K562 (cell line): ENCODE data around the gene ZBED4. TPM values are rescaled to one million over a fixed set of nuclear protein-coding genes. Genes with fewer than 3 reads are reported as not detected.

Source experiments
- ATAC-seq: fragments of 200-7000 bp; cut with Tn5 transposase; 3 replicates; pipeline ENCODE4 v1.9.1; 2020; ENCODE audit warnings: moderate library complexity
- Bru-seq: library from RNA; stranded (reverse); fragments of 400-500 nt; gene quantifications from one replicate; lab custom pipeline; 2021; lab: Mats Ljungman, UMichigan
- BruChase-seq, 2 experiments: library from RNA; stranded (reverse); fragments of 400-500 nt; gene quantifications; one replicate each; lab custom pipeline; 2021; lab: Mats Ljungman, UMichigan
- BruUV-seq: library from RNA; stranded (reverse); fragments of 400-500 nt; replicated peaks from 2 replicates; lab custom pipeline; 2021; lab: Mats Ljungman, UMichigan
- CTCF ChIA-PET: fragments of 300-600 bp; formaldehyde crosslinking; extraction: SDS; loops from one replicate; lab custom pipeline; 2021; ENCODE audit warnings: low intra/inter-chr PET ratio; lab: Yijun Ruan, JAX
- POLR2A ChIA-PET: fragments of 300-600, 350-650 bp; sonication (Branson Sonifier 250); formaldehyde crosslinking; extraction: SDS; loops from one replicate; lab custom pipeline; 2021; ENCODE audit warnings: antibody characterized with exemption, inconsistent platforms; lab: Yijun Ruan, JAX
- DNase-seq, 4 experiments: peaks; one replicate each; pipeline versions ENCODE4 v3.0.0 to v3.0.0-alpha.2; 2011 to 2018; ENCODE audit warnings: low spot score in 3 of 4, mixed read lengths in 3 of 4; ENCODE audit errors: extremely low read depth in 1 of 4
- FAIRE-seq: peaks from 2 replicates; lab custom pipeline; 2011; peaks lifted over from hg19 to GRCh38; lab: Jason Lieb, UNC
- H2AFZ ChIP-seq: 2 replicates; pipeline ENCODE4 v1.6.0; 2011; ENCODE audit warnings: low read depth, low read length, control low read depth, inconsistent platforms
- H3K27ac ChIP-seq: fragments of 200-600 bp; 3 replicates; pipeline ENCODE4 v1.8.0; 2011; ENCODE audit warnings: low read depth, mild to moderate bottlenecking, control low read depth, inconsistent platforms, low read length, moderate library complexity, mixed read lengths; ENCODE audit errors: extremely low read depth
- H3K27me3 ChIP-seq, 2 experiments: fragments of 300-600 bp in 1 of 2; 2 replicates in 1 of 2; 3 replicates in 1 of 2; pipeline versions ENCODE4 v1.6.0 to v1.8.0; 2011; ENCODE audit warnings: inconsistent platforms in 2 of 2, low read length in 2 of 2, mild to moderate bottlenecking in 1 of 2, mixed read lengths in 1 of 2, moderate library complexity in 1 of 2; ENCODE audit not compliant: control insufficient read depth in 2 of 2, insufficient read depth in 2 of 2
- H3K36me3 ChIP-seq: fragments of 300-600 bp; 3 replicates; pipeline ENCODE4 v1.8.0; 2011; ENCODE audit warnings: mild to moderate bottlenecking, low read length, inconsistent platforms; ENCODE audit not compliant: control insufficient read depth, insufficient read depth
- H3K4me1 ChIP-seq, 2 experiments: fragments of 200-600 bp in 1 of 2; replicated peaks in 1 of 2; 2 replicates in 1 of 2; 3 replicates in 1 of 2; pipeline versions ENCODE4 v1.5.1 to v1.8.0; 2011; ENCODE audit warnings: inconsistent platforms in 2 of 2, low read length in 2 of 2, mild to moderate bottlenecking in 1 of 2, mixed read lengths in 1 of 2, moderate library complexity in 1 of 2; ENCODE audit not compliant: control insufficient read depth in 2 of 2, insufficient read depth in 2 of 2
- H3K4me2 ChIP-seq: 2 replicates; pipeline ENCODE4 v1.6.1; 2011; ENCODE audit warnings: low read length, control low read depth, inconsistent platforms, mixed read lengths; ENCODE audit not compliant: insufficient read depth
- H3K4me3 ChIP-seq: fragments of 200-600 bp; sonication (generic), shearing (Covaris generic); 2 replicates; pipeline ENCODE4 v1.5.1; 2016; ENCODE audit warnings: control low read depth, inconsistent platforms
- H3K79me2 ChIP-seq: fragments of 200-600 bp; 3 replicates; pipeline ENCODE4 v1.8.0; 2011; ENCODE audit warnings: low read length, inconsistent platforms; ENCODE audit not compliant: control insufficient read depth, insufficient read depth
- H3K9ac ChIP-seq, 2 experiments: 2 replicates each; pipeline versions ENCODE4 v1.6.0 to v1.6.1; 2011; ENCODE audit warnings: low read depth in 2 of 2, low read length in 2 of 2, control low read depth in 1 of 2, inconsistent platforms in 1 of 2, mild to moderate bottlenecking in 1 of 2, mixed read lengths in 1 of 2; ENCODE audit not compliant: insufficient read depth in 1 of 2
- H3K9me1 ChIP-seq: one replicate; pipeline ENCODE4 v1.6.0; 2011; ENCODE audit warnings: inconsistent platforms, mild to moderate bottlenecking, low read length, moderate library complexity; ENCODE audit not compliant: control insufficient read depth, insufficient read depth
- H3K9me3 ChIP-seq: replicated peaks from 2 replicates; pipeline ENCODE4 v1.5.1; 2011; ENCODE audit warnings: low read depth, low read length, inconsistent platforms; ENCODE audit not compliant: control insufficient read depth, insufficient read depth
- H4K20me1 ChIP-seq: replicated peaks from 2 replicates; pipeline ENCODE4 v1.6.1; 2011; ENCODE audit warnings: low read length, inconsistent platforms, mixed read lengths; ENCODE audit not compliant: control insufficient read depth, insufficient read depth
- DPF2 ChIP-seq: fragments of 450-650 bp; IDR thresholded peaks from 2 replicates; pipeline ENCODE4 v1.6.1; 2016
- HLTF ChIP-seq: fragments of 450-650 bp; IDR thresholded peaks from 2 replicates; pipeline ENCODE4 v1.6.1; 2016
- POLR2AphosphoS5 ChIP-seq: IDR thresholded peaks from 2 replicates; pipeline ENCODE4 v1.6.1; 2011; ENCODE audit warnings: mild to moderate bottlenecking, low read depth, low read length, moderate library complexity; ENCODE audit not compliant: control insufficient read depth, insufficient read depth
- RBM34 ChIP-seq: fragments of 200-400 bp; formaldehyde crosslinking; IDR thresholded peaks from 2 replicates; pipeline ENCODE4 v1.6.1; 2018; ENCODE audit warnings: low read length, borderline replicate concordance; ENCODE audit not compliant: insufficient read depth
- ZNF444 ChIP-seq: fragments of 250-450 bp; sonication (Bioruptor Pico); IDR thresholded peaks from 2 replicates; pipeline ENCODE4 v1.4.0; 2020; ENCODE audit warnings: mild to moderate bottlenecking, moderate library complexity
- ZNF511 ChIP-seq: sonication (generic); formaldehyde crosslinking; IDR thresholded peaks from 2 replicates; pipeline ENCODE4 v1.8.0; 2022; ENCODE audit warnings: mild to moderate bottlenecking, missing genetic modification reagents
- WGBS: fragments of 100-300 bp; shearing (Covaris generic); methylation state at CpG from one replicate; pipeline ENCODE4 v1.1.6; 2016; ENCODE audit warnings: low coverage, mixed read lengths; ENCODE audit not compliant: insufficient coverage; ENCODE audit errors: missing lambda C conversion rate; 5-methylcytosine and 5-hydroxymethylcytosine counted together
- in situ Hi-C: fragments of 300-500 bp; cut with MboI; formaldehyde crosslinking; loops from 4 replicates; pipeline ENCODE4 v1.15.0; 2018; ENCODE audit warnings: inconsistent platforms, mixed read lengths
- intact Hi-C: fragments of 100-400 bp; cut with micrococcal nuclease; formaldehyde crosslinking; loops from 2 replicates; pipeline ENCODE4 v1.14.2; 2022
- long read RNA-seq, 3 experiments: library from polyadenylated mRNA in 2 of 3; library from RNA in 1 of 3; unstranded in 2 of 3; stranded (forward) in 1 of 3; transcript quantifications; one replicate each; pipeline ENCODE4 v2.0.0, GENCODE V29; 2019 to 2022
- polyA minus RNA-seq, 3 experiments: library from RNA; depleted of rRNA, polyadenylated mRNA; stranded (reverse); fragments of >200 nt; gene quantifications; 2 replicates each; pipeline ENCODE4 v1.2.3, GENCODE V29; 2011
- polyA plus RNA-seq, 8 experiments: library from polyadenylated mRNA; depleted of rRNA in 4 of 8; stranded (reverse) in 5 of 8; unstranded in 3 of 8; fragments of >200 nt; fragmentation: Nextera tagmentation in 2 of 8; fragmentation: Illumina TruSeq in 1 of 8; extraction: Ambion mirVana in 2 of 8; extraction: Trizol in 1 of 8; gene quantifications; 2 replicates each; pipeline versions ENCODE4 v1.2.1 to v1.2.3, GENCODE V29; 2011 to 2014; ENCODE audit warnings: inconsistent platforms in 1 of 8, missing spikeins in 1 of 8
- total RNA-seq, 7 experiments: library from RNA; depleted of rRNA in 6 of 7; stranded (reverse); fragments of >200 nt in 6 of 7; fragmentation: Illumina TruSeq in 2 of 7; extraction: Trizol in 2 of 7; gene quantifications; 2 replicates each; pipeline versions ENCODE4 v1.2.1 to v1.2.3, GENCODE V29; 2011 to 2021; ENCODE audit warnings: low replicate concordance in 1 of 7
- TF ChIP-seq, protein P1 (sequence below): fragments of 250-450 bp; sonication (Bioruptor Pico); IDR thresholded peaks from 2 replicates; pipeline ENCODE4 v1.4.0; 2020; ENCODE audit warnings: mild to moderate bottlenecking, moderate library complexity, borderline replicate concordance

ZBED4 gene
- total RNA-seq (2011; cell fraction: chromatin; rRNA removed; ENCODE audit: low replicate concordance), result 25.1 and 25.4 TPM in 2 replicates
- total RNA-seq (2011; cell fraction: nucleolus; rRNA removed), result 15.5 and 19.3 TPM in 2 replicates
- total RNA-seq (2011; cell fraction: nucleoplasm; rRNA removed), result 18.1 and 18.4 TPM in 2 replicates
- total RNA-seq (2014; rRNA removed) (8.1 and 11.0 TPM in 2 replicates), total RNA-seq (2014; rRNA removed; fragmentation: Illumina TruSeq; extraction: Trizol) (6.3 and 6.9 TPM in 2 replicates), total RNA-seq (2015; rRNA removed; fragmentation: Illumina TruSeq; extraction: Trizol) (7.3 and 7.4 TPM in 2 replicates), total RNA-seq (2021) (16.0 and 16.8 TPM in 2 replicates), polyA plus RNA-seq (2011; rRNA removed) (3.8 and 4.5 TPM in 2 replicates), polyA plus RNA-seq (2014; fragmentation: Illumina TruSeq; extraction: Trizol) (12.2 and 13.2 TPM in 2 replicates), polyA plus RNA-seq (2014; fragmentation: Nextera tagmentation; extraction: Ambion mirVana) (1 to 10 TPM; 1.5 to 1.6 TPM), polyA plus RNA-seq (2014; rRNA removed) (7.6 and 7.8 TPM in 2 replicates), polyA minus RNA-seq (2011; rRNA and poly(A)+ RNA removed) (5.3 and 6.0 TPM in 2 replicates), Bru-seq, nascent RNA (percentile 70 among the genes with signal in this experiment), BruChase-seq, experiment 1, labeled RNA remaining after a 2-hour chase (percentile 76 among the genes with signal in this experiment), BruChase-seq, experiment 2, labeled RNA remaining after a 6-hour chase (percentile 79 among the genes with signal in this experiment)
- 4.1 and 4.8 TPM in 2 replicates for polyA plus RNA-seq (2011; cell fraction: cytosol; rRNA removed)
- polyA plus RNA-seq (2011; cell fraction: nucleus; rRNA removed), result 6.6 and 7.8 TPM in 2 replicates
- 9.9 and 10.0 TPM in 2 replicates for polyA plus RNA-seq (2012)
- 10.0 and 11.0 TPM in 2 replicates for polyA minus RNA-seq (2011; cell fraction: cytosol; rRNA and poly(A)+ RNA removed)
- polyA minus RNA-seq (2011; cell fraction: nucleus; rRNA and poly(A)+ RNA removed), result 3.5 and 5.0 TPM in 2 replicates
- long read RNA-seq, experiment 1, full-length matches to known transcripts, result 6 of 116 reads
- long read RNA-seq, experiment 1, partial matches to known transcripts, result 105 of 116 reads
- long read RNA-seq, experiment 1, other reads (novel, unspliced or antisense), result 5 of 116 reads
- long read RNA-seq, experiment 2, partial matches to known transcripts, result 0 of 15 reads
- long read RNA-seq, experiment 2, other reads (novel, unspliced or antisense), result 15 of 15 reads
- long read RNA-seq, experiment 3, partial matches to known transcripts, result 0 of 5 reads
- long read RNA-seq, experiment 3, other reads (novel, unspliced or antisense), result 5 of 5 reads

DNA sequence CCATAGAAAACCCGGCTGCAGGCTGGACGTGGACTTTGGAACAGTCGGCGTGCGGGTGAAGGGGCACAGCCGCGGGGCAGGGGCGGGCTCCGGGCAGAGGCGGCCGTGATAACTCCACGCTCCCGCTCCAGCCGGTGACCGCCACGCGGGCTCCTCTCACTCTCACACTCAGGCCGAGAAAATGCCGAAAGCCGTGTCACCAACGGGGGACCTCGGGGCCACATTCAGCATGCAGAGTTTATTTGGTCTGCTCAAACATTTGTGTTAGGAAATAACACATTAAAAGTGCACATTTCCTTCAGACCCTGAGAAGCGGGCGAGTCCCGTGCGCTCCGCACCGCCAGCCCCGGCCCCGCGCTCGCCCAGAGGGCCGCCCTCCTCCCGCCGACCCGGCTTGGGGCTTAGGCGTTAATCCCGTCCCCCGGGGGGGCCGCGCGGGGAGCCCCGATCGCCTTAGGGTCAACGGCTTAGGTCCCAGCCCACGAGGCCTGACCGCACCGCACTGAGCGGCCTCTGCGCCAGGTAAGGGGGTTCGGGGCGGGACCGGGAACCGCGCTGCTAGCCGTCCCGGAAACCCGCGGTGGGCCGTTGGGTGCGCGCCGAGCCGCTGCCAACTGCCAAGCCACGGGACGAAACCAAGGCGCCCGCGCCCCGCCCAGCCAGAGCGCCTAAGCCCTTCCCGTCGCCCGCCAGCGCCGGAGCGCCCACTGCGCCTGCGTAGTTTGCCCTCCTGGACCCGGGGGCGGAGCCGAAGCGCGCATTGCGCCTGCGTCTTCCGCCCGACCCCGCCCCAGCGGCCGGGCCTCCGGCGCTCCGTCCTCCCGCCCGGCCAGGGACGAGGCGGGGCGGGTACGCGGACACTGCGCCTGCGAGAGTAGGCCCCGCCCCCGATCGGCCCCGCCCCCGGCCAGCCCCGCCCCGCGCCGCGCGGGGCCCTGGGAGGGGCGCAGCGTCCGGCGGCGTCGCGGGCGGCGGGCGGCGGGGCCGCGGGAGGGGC lies at the start of gene ZBED4:
ZBED4 (plus strand) TSS at position 947 of the 997 bp plus-strand sequence. CDS start 29,819 bp downstream, outside the sequence.
- TSS peak; percentile 97 for BruUV-seq
- intact Hi-C loops, result no loop called here
- no peaks in the 10 kb centered on the region for H3K9me3 ChIP-seq
- DNase-seq (peak; percentile 94 to 98 (median 96)), ATAC-seq (peak; percentile 93), FAIRE-seq (peak; percentile 84)
- POLR2A ChIA-PET, result no interaction called here
- H3K4me3 ChIP-seq, result peak within 1 kb of the TSS; percentile 66
- peak within 1 kb of the TSS; percentile 89 for H2AFZ ChIP-seq
- H3K4me1 ChIP-seq, result peaks cover 11 to 59% of the 10 kb centered on the region in 2 experiments; a peak in 4 of 5 replicates
- peaks cover 38% of the 10 kb centered on the region for H3K79me2 ChIP-seq
- in situ Hi-C loops, result no loop called here
- H3K27me3 ChIP-seq, result peaks cover 2 to 6% of the 10 kb centered on the region in 2 experiments; a peak in 4 of 5 replicates
- WGBS, result 4% methylated on average over 44 of the region's 127 CpGs
- H3K9me1 ChIP-seq, result no peaks in the 10 kb centered on the region
- CTCF ChIA-PET, result no interaction called here
- peak within 1 kb of the TSS; percentile 85 for H3K4me2 ChIP-seq
- peaks cover 13% of the 10 kb centered on the region for H4K20me1 ChIP-seq
- peak within 1 kb of the TSS; percentile 89 for H3K27ac ChIP-seq
- H3K36me3 ChIP-seq, result peaks cover 14% of the 10 kb centered on the region; the same call in 1 of the 3 replicates
- peak within 1 kb of the TSS; percentile 85 to 97 for H3K9ac ChIP-seq
- TF ChIP-seq HLTF (no peak), RBM34 (no peak), DPF2 (no peak), ZNF444 (CRISPR knock-in tag) (no peak), POLR2AphosphoS5 (peak; percentile 23; the same call in 1 of the 2 replicates), ZNF511 (CRISPR knock-in tag) (0 out of 2 replicates have a peak, but pooled peaks have one; percentile 39)
- TF ChIP-seq, protein P1, sequence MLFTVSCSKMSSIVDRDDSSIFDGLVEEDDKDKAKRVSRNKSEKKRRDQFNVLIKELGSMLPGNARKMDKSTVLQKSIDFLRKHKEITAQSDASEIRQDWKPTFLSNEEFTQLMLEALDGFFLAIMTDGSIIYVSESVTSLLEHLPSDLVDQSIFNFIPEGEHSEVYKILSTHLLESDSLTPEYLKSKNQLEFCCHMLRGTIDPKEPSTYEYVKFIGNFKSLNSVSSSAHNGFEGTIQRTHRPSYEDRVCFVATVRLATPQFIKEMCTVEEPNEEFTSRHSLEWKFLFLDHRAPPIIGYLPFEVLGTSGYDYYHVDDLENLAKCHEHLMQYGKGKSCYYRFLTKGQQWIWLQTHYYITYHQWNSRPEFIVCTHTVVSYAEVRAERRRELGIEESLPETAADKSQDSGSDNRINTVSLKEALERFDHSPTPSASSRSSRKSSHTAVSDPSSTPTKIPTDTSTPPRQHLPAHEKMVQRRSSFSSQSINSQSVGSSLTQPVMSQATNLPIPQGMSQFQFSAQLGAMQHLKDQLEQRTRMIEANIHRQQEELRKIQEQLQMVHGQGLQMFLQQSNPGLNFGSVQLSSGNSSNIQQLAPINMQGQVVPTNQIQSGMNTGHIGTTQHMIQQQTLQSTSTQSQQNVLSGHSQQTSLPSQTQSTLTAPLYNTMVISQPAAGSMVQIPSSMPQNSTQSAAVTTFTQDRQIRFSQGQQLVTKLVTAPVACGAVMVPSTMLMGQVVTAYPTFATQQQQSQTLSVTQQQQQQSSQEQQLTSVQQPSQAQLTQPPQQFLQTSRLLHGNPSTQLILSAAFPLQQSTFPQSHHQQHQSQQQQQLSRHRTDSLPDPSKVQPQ (CRISPR knock-in tag), result no peak
